C4-2B (cell line): ENCODE results near the gene AGT.

ENCODE experiments used
- CTCF ChIP-seq: fragments of 450-650 bp; conservative IDR thresholded peaks from 2 replicates; pipeline ENCODE4 v1.5.1; 2017; ENCODE audit warnings: mild to moderate bottlenecking
- ZFX ChIP-seq: fragments of 450-650 bp; IDR thresholded peaks from 2 replicates; pipeline ENCODE4 v1.6.1; 2017

- TF ChIP-seq CTCF (no peak), ZFX (no peak)
These were observed 17.0 kb downstream of the AGT start for GRCh38 chr1:230696722-230697437.
